Measurements from ENCODE around the gene APOL1. TPM values are rescaled to one million over a fixed set of nuclear protein-coding genes. Genes with fewer than 3 reads are reported as not detected.

Gene APOL1
- total RNA-seq, 2 experiments from 2014 or later, result 6.4 to 7.3 TPM

- ATAC-seq (ENCODE audit: poor library complexity) (no peak), DNase-seq (no peak)
- Mint-ChIP-seq H3K9me3 (no peaks in the 10 kb centered on the region), H3K4me1 (ENCODE audit: low read depth) (peaks cover 19% of the 10 kb centered on the region), H3K27me3 (no peaks in the 10 kb centered on the region), H3K4me3 (no peak overlapping the region), H3K27ac (peak overlapping the region; percentile 36), H3K36me3 (ENCODE audit: low read depth) (peaks cover 97% of the 10 kb centered on the region)
- POLR2A ChIA-PET, result no interaction called here
- Histone ChIP-seq H3K9me3 (ENCODE audit: control insufficient read depth in 1 of 2, insufficient read depth in 1 of 2, low read length in 2 of 2) (no peaks in the 10 kb centered on the region), H3K4me1 (ENCODE audit: insufficient read depth, low read length) (peaks cover 18% of the 10 kb centered on the region), H3K36me3 (ENCODE audit: insufficient read depth, low read length) (peaks cover 99% of the 10 kb centered on the region), H3K4me3 (ENCODE audit: low read length) (no peak overlapping the region), H3K27me3 (ENCODE audit: control insufficient read depth in 1 of 2, insufficient read depth in 2 of 2, low read length in 2 of 2) (no peaks in the 10 kb centered on the region), H3K27ac (ENCODE audit: low read depth in 1 of 2, low read length in 2 of 2) (no peak overlapping the region)
- TF ChIP-seq, protein P1, sequence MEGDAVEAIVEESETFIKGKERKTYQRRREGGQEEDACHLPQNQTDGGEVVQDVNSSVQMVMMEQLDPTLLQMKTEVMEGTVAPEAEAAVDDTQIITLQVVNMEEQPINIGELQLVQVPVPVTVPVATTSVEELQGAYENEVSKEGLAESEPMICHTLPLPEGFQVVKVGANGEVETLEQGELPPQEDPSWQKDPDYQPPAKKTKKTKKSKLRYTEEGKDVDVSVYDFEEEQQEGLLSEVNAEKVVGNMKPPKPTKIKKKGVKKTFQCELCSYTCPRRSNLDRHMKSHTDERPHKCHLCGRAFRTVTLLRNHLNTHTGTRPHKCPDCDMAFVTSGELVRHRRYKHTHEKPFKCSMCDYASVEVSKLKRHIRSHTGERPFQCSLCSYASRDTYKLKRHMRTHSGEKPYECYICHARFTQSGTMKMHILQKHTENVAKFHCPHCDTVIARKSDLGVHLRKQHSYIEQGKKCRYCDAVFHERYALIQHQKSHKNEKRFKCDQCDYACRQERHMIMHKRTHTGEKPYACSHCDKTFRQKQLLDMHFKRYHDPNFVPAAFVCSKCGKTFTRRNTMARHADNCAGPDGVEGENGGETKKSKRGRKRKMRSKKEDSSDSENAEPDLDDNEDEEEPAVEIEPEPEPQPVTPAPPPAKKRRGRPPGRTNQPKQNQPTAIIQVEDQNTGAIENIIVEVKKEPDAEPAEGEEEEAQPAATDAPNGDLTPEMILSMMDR (IDR thresholded peaks at IDR 0.05), result no peak
- intact Hi-C loops (cut with DNase I, micrococcal nuclease), result loop anchor here in 1 of 2 experiments (5.0 kb wide), 1 partner anchor 33 kb away; no protein-coding TSS in a partner anchor
- CTCF ChIA-PET, result interaction anchor here (7.9 kb wide), 1 partner anchor 165 kb away, joined by 60 read pairs; no protein-coding TSS in a partner anchor
Measured at GRCh38 chr22:36304429-36304828, 51.5 kb downstream of the APOL1 start.

DNA sequence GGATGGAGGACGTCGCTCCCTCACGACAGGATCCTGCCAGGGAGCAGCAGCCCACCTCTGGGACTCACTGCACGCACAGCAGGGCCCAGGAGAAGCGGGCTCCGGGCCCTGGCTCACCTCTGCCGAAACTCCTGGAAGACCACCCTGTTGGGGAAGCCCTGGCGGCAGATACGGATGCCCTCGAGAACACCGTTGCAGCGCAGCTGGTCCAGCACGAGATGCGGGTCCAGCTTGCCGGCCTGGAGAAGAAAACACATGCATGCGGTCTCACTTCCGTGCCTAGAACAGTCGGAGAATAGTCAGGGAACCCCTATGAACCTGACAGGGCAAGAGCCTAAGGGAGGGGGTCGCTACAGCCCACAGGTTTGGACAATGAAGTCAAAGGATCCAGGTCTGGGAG is 52.9 kb downstream of the APOL1 start:
- no peaks in the 10 kb centered on the region for H3K27me3 ChIP-seq (ENCODE audit: control insufficient read depth in 1 of 2, insufficient read depth in 2 of 2, low read length in 2 of 2)
- peak overlapping the region; percentile 47 for H3K27ac Mint-ChIP-seq
- peaks cover 12% of the 10 kb centered on the region for H3K4me1 ChIP-seq (ENCODE audit: insufficient read depth, low read length)
- intact Hi-C loops (cut with DNase I, micrococcal nuclease), result no loop called here
- H3K27me3 Mint-ChIP-seq, result no peaks in the 10 kb centered on the region
- H3K36me3 ChIP-seq (ENCODE audit: insufficient read depth, low read length), result peaks cover 98% of the 10 kb centered on the region
- CTCF ChIA-PET, result no interaction called here
- TF ChIP-seq, protein P1 (IDR thresholded peaks at IDR 0.05), result no peak
- POLR2A ChIA-PET, result no interaction called here
- no peaks in the 10 kb centered on the region for H3K9me3 ChIP-seq (ENCODE audit: control insufficient read depth in 1 of 2, insufficient read depth in 1 of 2, low read length in 2 of 2)
- H3K27ac ChIP-seq (ENCODE audit: low read depth in 1 of 2, low read length in 2 of 2), result no peak overlapping the region
- H3K4me3 ChIP-seq (ENCODE audit: low read length), result no peak overlapping the region
- H3K36me3 Mint-ChIP-seq (ENCODE audit: low read depth), result peaks cover 92% of the 10 kb centered on the region
- no peaks in the 10 kb centered on the region for H3K9me3 Mint-ChIP-seq
- ATAC-seq (ENCODE audit: poor library complexity) (no peak), DNase-seq (no peak)
- peak overlapping the region; percentile 25 for H3K4me3 Mint-ChIP-seq
- H3K4me1 Mint-ChIP-seq (ENCODE audit: low read depth), result peaks cover 19% of the 10 kb centered on the region

DNA sequence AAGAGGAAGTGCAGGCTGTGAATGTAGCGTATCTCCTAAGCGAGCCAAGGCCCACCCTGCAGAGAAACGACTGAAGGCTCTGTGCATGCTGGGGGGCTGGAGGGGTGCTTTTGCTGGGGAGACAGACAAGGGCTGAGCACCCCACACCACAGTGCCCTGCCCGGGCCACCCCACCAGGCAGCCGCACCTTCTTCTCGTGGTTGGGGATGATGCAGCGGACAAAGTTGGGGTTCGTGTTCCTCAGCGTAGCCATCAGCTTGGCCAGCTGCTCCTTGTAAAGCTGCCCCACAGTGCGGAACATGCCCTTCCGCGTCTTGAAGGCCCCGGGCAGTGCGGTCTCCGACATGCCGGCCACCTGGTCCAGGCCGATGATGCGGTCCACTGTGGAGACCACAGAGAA is 53.3 kb downstream of the APOL1 start:
- DNase-seq (no peak), ATAC-seq (ENCODE audit: poor library complexity) (no peak)
- peaks cover 9% of the 10 kb centered on the region for H3K4me1 ChIP-seq (ENCODE audit: insufficient read depth, low read length)
- intact Hi-C loops (cut with DNase I, micrococcal nuclease), result no loop called here
- H3K4me3 Mint-ChIP-seq, result no peak overlapping the region
- CTCF ChIA-PET, result no interaction called here
- H3K36me3 ChIP-seq (ENCODE audit: insufficient read depth, low read length), result peaks cover 98% of the 10 kb centered on the region
- peak overlapping the region; percentile 47 for H3K27ac Mint-ChIP-seq
- TF ChIP-seq, protein P1 (IDR thresholded peaks at IDR 0.05), result no peak
- H3K27ac ChIP-seq (ENCODE audit: low read depth in 1 of 2, low read length in 2 of 2), result no peak overlapping the region
- H3K27me3 ChIP-seq (ENCODE audit: control insufficient read depth in 1 of 2, insufficient read depth in 2 of 2, low read length in 2 of 2), result no peaks in the 10 kb centered on the region
- H3K9me3 Mint-ChIP-seq, result no peaks in the 10 kb centered on the region
- POLR2A ChIA-PET, result interaction anchor here (0.6 kb wide), 1 partner anchor 176 kb away, joined by 3 read pairs; no protein-coding TSS in a partner anchor
- no peaks in the 10 kb centered on the region for H3K27me3 Mint-ChIP-seq
- peaks cover 92% of the 10 kb centered on the region for H3K36me3 Mint-ChIP-seq (ENCODE audit: low read depth)
- H3K9me3 ChIP-seq (ENCODE audit: control insufficient read depth in 1 of 2, insufficient read depth in 1 of 2, low read length in 2 of 2), result no peaks in the 10 kb centered on the region
- no peak overlapping the region for H3K4me3 ChIP-seq (ENCODE audit: low read length)
- H3K4me1 Mint-ChIP-seq (ENCODE audit: low read depth), result peaks cover 14% of the 10 kb centered on the region
